HS-27A (cell line): ENCODE measurements around the gene PAQR5.
"Not testable (repeated sequence)": the region's sequence is repeated elsewhere in the genome, so short reads cannot be mapped to it uniquely, and the experiment has no call there.

Experiments
- DNase-seq: peaks from one replicate; pipeline ENCODE4 v3.0.0-alpha.2; 2012; ENCODE audit warnings: low read depth, missing footprints

PAQR5 gene, protein sequence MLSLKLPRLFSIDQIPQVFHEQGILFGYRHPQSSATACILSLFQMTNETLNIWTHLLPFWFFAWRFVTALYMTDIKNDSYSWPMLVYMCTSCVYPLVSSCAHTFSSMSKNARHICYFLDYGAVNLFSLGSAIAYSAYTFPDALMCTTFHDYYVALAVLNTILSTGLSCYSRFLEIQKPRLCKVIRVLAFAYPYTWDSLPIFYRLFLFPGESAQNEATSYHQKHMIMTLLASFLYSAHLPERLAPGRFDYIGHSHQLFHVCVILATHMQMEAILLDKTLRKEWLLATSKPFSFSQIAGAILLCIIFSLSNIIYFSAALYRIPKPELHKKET

DNA sequence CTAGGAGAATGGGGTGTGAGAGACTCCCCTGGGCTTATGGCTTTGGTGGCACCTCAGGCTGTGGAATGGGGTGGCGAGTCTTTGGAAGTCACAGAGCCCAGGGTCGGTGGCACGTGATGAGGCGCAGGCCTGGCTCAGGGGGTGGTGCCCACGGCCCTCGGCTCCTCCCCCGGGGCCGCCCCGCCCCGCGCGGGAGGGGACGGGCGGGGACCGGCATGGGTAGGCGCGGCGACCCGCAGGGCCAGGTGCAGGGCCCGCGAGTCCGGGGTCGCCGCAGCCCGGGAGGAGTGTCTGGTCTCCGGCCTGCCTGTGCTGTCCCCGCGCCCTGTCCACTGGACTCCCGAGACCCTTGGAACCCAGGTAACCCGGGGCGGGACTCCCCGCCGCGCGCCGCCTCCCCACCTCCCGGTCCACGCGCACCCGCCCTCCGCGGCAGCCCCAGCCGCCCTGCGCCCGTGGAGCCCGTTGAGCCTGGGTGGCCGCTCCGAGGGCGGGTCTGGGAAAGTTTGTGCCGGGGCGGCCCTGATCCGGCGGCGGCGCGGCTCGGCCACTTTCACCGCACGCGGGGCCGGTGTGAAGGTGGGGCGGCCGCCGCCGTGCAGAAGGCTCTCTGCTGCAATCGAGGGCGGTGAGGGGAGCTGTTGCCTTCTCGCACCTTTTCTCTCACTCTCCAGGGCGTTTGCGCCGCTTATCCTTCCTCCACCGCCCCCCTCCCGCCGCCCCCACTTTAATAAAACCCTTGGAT, at the start of gene PAQR5:
Gene PAQR5 (plus strand): TSS at position 216 of the 745 bp plus-strand sequence. CDS start 61,169 bp downstream, outside the sequence.
- DNase-seq: no peak

GRCh38 chr15:69253156-69253555, 45.6 kb upstream of the PAQR5 start:
- DNase-seq: peak; percentile 86

- DNase-seq: peak; percentile 26
Measured at GRCh38 chr15:69265347-69265955, 33.3 kb upstream of the PAQR5 start.

- DNase-seq: no peak
Measured at GRCh38 chr15:69271217-69271616, 27.5 kb upstream of the PAQR5 start.

DNA sequence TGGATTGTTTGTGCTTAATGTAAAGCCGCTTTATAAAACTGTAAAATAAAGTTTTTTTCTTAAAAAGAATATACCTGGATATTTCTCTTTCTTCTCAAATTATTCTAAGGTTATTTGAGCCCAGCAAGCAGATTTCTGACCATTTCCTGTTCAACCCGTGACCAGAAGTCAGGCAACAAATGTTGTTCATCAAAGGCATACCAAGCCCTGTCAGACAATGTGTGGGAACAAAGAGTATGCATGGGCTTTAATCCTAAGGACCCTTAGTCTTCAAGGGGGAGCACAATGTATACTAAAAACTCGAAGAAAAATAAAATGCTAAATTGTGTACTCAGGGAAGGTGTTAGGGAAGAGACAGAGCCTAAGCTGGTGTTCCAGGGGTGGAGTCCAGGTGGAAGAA, 26.6 kb upstream of the PAQR5 start:
- DNase-seq: no peak

GRCh38 chr15:69272891-69273290, 25.8 kb upstream of the PAQR5 start:
- no peak for DNase-seq

DNA sequence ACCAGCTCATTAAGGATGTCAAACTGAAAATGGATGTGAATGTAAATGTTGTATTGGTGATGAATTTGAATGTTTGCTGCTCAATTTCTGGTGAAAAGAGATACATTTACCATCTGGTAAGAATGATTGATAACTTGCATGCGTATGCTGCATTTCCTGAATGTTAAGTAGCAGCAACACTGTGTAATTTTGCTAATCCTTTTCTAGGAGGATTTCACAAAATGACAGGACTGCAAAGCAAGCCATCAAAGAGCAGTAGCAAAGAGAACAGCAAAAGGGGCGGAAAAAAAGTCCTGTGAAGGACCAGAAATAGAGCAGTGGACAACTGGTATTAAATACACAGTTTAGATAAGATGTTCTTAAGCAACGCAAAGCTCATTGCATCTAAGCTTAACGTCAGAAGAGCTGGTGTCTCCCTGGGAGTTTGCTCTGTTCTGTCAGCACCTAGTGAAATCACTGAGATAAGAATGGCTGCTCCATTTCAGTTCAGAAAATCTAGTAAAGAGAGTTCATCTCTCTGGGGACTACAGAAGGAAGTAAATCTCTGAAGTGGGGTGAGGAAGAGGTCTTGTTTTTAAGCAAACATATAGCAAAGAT, 23.5 kb upstream of the PAQR5 start:
- no peak for DNase-seq

DNA sequence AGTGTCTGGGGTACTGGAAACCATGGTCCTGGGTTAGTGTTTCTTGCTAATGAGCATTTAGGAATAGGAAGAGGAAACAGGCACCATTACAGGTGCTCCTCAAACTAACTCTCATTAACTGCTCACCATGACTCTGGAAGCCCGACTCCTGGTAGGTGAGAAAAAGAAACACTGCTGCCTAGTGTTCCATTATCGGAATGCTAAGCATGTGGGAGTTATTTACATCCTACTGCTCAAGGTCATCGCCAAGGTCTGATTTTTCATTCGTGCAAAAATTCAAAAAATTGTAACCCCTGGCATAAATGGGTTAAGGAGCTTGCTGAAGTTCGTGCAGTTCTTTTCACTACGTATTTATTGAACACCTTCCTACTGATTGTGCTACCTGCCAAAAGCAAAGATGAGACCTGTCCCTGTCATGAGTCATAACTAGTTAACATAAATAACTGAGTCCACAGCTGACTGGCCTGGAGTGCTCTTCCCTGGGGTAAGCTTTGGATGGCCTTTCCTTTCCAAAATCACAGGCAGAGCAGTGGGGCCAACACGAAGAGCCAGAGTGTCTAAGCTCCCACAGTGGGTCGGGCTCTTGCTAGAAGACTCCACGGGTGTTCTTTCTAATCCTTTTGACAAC, 22.7 kb upstream of the PAQR5 start:
- DNase-seq: no peak

DNA sequence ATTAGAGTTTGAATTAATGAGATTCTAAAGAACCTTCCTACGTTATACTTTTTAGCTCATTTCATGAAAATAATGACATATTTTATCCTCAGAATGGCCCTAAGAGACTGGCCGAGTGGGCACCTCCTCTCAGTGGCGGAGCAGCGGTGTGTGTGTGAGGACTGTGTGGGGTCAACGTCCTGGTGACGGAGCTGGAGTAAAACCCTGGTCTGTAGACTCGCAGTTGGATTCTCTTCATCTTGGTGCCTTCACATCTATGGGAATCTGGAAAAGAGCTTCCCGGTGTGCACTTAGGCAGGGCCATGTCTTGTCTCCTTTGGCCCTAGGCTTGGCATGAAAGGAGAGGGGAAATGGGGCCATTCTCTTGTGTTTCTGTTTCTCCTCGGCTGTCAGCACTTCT, 21.4 kb upstream of the PAQR5 start:
- no peak for DNase-seq

DNA sequence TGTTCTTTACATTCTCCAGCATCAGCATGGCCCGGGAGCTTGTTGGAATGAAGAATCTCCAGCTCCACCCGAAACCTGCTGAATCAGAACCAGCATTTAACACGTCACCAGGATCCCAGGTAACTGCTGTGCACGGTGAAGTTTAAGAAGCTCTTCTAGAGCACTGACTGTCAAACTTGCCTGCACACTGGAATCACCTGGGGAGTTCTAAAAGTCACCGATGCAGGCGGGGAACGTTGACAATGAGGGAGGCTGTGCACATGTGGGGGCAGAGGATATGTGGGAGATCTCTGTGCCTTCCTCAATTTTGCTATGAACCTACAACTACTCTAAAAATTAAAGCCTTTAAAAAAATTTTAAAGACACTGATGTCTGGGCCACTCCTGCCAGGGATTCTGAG, 19.1 kb upstream of the PAQR5 start:
- no peak for DNase-seq

DNA sequence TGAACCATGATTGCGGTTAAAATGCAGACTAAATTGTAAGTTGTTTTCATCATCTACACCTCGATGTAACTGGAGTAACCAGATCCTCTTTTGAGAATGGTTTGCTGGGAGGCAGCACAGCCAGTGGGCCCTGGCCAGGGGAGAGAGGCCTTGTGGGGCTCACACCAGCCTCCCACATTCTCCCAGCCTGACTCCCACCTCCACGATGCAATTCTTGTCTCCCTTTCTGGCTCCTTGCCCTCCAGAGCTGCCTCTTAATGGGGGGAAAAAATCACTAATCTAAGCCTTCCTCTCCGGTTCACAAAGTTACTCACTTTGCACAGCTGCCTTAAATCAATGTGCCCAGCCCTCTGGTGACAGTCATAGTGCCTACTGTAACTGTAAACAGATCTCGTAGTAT, 17.9 kb upstream of the PAQR5 start:
- no peak for DNase-seq

- no peak for DNase-seq
Measured at GRCh38 chr15:69282104-69282743, 16.5 kb upstream of the PAQR5 start.

- no peak for DNase-seq
Measured at GRCh38 chr15:69285834-69286233, 12.9 kb upstream of the PAQR5 start.

GRCh38 chr15:69288011-69288410, 10.7 kb upstream of the PAQR5 start:
- DNase-seq: no peak

DNA sequence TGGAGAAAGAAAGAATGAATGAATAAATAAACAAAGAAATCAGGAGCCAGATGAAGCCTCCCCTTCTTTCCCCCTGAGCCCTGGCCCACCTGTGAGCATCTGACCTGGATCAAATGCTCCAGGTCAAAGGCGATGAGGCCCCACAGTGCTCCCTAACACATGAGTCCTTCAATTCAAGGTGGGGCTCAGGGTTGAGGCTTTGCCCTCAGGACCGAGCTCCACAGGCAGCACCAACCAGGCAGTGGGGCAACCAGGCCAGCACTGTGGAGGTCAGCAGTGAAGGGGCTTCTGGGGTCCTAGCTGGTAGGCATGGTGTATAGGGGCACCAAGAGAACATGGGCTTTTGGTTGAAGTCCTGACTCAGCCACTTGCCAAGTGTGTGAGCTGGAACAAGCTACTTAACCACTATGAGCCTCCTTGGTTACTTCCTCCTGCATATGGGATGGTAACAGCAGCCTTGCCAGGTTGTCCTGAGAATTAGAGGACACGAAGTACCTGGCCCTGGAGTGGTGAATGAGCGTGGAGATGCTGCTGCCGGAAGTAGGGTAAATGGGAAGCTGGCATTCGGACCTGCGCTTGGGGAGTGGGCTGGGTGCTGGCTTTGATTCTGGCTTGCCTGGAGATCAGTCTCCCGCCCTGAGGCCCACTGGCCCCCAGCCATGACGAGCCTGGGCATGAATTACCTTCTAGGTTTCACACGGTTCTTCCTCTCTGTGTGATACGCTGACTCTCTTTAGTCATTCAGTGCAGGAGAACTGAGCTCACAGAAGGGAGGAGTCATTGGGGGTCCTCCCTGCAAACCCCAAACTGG, 10.0 kb upstream of the PAQR5 start:
- DNase-seq: no peak

DNA sequence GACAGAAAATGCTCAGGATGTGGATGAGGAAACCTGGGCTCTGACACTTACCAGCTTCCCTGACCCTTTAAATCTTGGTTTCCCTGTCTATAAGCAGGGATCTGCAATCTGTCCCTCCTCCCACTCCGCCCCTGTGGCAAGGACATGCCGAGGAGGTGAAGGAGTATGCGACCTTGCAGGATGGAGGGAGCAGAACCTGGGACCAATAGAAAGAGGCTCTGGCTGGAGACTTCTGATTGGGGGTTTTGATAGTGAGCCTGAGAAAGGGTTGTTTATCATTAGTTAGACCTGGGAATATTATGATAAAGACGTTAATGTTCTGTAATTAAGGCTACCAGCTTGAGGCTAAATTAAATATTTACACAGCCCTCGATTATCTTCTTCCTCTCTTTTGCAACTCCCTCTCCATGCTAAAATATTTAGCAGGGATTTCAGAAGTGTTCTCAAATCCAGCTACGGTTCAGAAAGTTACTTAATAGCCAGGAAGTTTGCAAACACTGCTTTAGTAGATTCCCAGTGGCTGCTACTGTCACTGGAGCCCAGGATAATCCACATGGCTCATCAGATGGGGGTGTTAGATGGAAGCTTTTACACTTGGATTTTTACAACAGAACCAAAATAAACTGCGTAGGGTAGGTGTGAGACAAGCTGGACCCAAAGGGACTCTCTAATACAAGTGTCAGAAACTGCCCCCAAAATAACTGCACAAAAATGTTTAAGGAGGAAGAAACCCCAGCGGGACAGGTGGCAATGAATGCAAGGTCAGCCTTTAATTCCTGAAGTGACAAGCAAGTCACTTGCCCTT, 9.2 kb upstream of the PAQR5 start:
- no peak for DNase-seq

- DNase-seq: no peak
Measured at GRCh38 chr15:69290346-69291164, 8.2 kb upstream of the PAQR5 start.

- not testable (repeated sequence) for DNase-seq
Measured at GRCh38 chr15:69291651-69292050, 7.1 kb upstream of the PAQR5 start.

GRCh38 chr15:69292826-69293420, 5.8 kb upstream of the PAQR5 start:
- DNase-seq: no peak
